ENCODE data around the gene TAOK3. TPM values are rescaled to one million over a fixed set of nuclear protein-coding genes. Genes with fewer than 3 reads are reported as not detected.

The TAOK3 gene
- total RNA-seq, 1 donor, result 27.8 TPM

DNA sequence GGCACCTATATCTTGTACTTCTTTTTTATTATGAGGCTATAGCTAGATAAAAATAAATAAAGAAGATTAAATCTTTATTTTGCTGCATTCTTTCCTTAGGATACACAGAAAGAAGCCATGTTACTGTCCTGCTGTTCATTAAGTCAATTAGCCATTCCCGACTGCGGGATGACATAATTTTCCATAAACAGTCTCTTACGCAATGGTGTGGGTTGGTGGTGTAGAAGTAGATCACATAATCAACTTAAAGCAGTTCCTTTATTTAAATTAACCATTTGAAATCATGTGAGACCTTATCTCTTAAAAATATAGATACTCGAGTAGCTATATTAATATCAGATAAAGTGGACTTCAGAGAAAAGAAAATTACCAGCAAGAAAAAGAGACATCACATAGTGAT is 40.2 kb downstream of the TAOK3 start:
- TF ChIP-seq, protein P1, sequence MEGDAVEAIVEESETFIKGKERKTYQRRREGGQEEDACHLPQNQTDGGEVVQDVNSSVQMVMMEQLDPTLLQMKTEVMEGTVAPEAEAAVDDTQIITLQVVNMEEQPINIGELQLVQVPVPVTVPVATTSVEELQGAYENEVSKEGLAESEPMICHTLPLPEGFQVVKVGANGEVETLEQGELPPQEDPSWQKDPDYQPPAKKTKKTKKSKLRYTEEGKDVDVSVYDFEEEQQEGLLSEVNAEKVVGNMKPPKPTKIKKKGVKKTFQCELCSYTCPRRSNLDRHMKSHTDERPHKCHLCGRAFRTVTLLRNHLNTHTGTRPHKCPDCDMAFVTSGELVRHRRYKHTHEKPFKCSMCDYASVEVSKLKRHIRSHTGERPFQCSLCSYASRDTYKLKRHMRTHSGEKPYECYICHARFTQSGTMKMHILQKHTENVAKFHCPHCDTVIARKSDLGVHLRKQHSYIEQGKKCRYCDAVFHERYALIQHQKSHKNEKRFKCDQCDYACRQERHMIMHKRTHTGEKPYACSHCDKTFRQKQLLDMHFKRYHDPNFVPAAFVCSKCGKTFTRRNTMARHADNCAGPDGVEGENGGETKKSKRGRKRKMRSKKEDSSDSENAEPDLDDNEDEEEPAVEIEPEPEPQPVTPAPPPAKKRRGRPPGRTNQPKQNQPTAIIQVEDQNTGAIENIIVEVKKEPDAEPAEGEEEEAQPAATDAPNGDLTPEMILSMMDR (IDR thresholded peaks at IDR 0.05; ENCODE audit: insufficient read depth, low read length), result no peak
- DNase-seq (ENCODE audit: low read depth), result no peak
- H3K4me3 ChIP-seq (ENCODE audit: low read depth, low read length), result no peak overlapping the region

DNA sequence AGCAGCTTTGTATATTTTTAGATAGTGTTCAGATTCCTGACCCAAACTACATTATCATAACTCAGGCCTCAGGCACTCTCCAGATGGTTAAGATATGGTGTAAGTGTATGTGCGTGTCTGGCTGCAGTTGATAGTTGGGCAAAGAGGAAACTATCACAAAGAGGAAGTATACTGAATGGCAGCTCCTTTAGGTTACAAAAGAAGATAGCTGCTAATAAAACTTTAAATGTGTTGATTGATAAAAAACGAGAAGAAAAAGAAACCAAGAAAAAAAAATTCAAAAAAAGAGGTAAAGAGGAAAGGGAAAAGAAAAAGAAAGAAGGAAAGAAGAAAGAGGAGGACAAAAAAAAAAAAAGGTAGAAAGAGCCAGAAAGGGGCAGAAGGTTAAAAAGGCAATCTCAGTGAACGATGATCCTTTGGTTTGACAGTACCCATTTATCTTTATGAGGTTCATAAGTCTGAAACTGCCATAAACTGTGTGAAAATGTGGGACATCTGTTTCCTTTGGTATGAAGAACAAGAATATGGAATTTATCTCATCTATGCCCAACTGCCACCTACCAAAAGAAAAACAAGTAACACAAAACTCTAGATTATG is 42.2 kb downstream of the TAOK3 start:
- DNase-seq (ENCODE audit: low read depth), result peak; percentile 64
- TF ChIP-seq, protein P1 (IDR thresholded peaks at IDR 0.05; ENCODE audit: insufficient read depth, low read length), result no peak
- no peak overlapping the region for H3K4me3 ChIP-seq (ENCODE audit: low read depth, low read length)

GRCh38 chr12:118328486-118329330 is 44.0 kb downstream of the TAOK3 start:
- TF ChIP-seq, protein P1 (IDR thresholded peaks at IDR 0.05; ENCODE audit: insufficient read depth, low read length), result no peak
- no peak overlapping the region for H3K4me3 ChIP-seq (ENCODE audit: low read depth, low read length)
- no peak for DNase-seq (ENCODE audit: low read depth)

GRCh38 chr12:118327391-118327790 is 45.3 kb downstream of the TAOK3 start:
- no peak overlapping the region for H3K4me3 ChIP-seq (ENCODE audit: low read depth, low read length)
- no peak for DNase-seq (ENCODE audit: low read depth)
- TF ChIP-seq, protein P1 (IDR thresholded peaks at IDR 0.05; ENCODE audit: insufficient read depth, low read length), result no peak

DNA sequence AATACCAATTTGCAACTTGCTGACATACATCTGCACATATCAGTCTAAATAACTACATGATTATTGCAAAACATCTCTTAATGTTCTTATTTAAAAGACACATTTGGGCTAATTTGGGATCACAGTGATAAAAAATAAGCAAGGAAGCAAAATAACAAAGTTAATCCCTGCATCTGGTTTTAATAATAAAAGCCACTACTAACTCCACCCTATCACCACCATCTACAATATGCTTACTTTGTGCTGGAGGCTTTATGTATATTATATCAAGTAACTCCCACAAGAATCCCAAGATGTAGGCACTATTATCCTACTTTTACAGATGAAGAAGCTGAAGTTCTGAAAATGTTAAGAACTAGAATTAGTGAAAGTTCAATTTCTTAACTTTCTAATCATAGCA is 45.7 kb downstream of the TAOK3 start:
- H3K4me3 ChIP-seq (ENCODE audit: low read depth, low read length), result no peak overlapping the region
- TF ChIP-seq, protein P1 (IDR thresholded peaks at IDR 0.05; ENCODE audit: insufficient read depth, low read length), result no peak
- DNase-seq (ENCODE audit: low read depth), result peak; percentile 42

- no peak for DNase-seq (ENCODE audit: low read depth)
- H3K4me3 ChIP-seq (ENCODE audit: low read depth, low read length), result no peak overlapping the region
- TF ChIP-seq, protein P1 (IDR thresholded peaks at IDR 0.05; ENCODE audit: insufficient read depth, low read length), result no peak
Measured at GRCh38 chr12:118325081-118325480, 47.6 kb downstream of the TAOK3 start.

Data from fibroblast of the aortic adventitia (primary cell).